ENCODE results near the gene DAGLB. TPM values are rescaled to one million over a fixed set of nuclear protein-coding genes. Genes with fewer than 3 reads are reported as not detected.
"Not testable (repeated sequence)": the region's sequence is repeated elsewhere in the genome, so short reads cannot be mapped to it uniquely, and the experiment has no call there.

The DAGLB gene
- polyA plus RNA-seq, 1 experiment = 25.3 TPM

DNA sequence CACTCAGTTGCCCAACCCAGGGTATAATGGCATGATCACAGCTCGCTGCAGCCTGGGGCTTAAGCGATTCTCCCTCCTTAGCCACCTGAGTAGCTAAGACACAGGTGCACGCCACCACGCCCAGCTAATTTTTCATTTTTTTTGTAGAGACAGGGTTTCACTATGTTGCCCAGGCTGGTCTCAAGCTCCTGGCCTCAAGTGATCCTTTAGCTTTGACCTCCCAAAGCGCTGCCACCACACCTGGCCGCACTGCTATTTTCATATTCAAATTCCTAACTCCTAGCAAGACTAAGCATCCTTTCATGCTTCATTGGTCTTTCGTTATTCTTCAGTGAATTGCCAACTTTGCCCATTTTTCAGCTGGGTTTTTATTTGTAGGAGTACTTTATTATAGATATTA lies 30.4 kb upstream of the DAGLB start:
- H3K27ac ChIP-seq (ENCODE audit: low read depth, low read length) = no peak overlapping the region
- no peak overlapping the region for H3K4me3 ChIP-seq (ENCODE audit: low read depth, low read length)
- TF ChIP-seq, protein P1, sequence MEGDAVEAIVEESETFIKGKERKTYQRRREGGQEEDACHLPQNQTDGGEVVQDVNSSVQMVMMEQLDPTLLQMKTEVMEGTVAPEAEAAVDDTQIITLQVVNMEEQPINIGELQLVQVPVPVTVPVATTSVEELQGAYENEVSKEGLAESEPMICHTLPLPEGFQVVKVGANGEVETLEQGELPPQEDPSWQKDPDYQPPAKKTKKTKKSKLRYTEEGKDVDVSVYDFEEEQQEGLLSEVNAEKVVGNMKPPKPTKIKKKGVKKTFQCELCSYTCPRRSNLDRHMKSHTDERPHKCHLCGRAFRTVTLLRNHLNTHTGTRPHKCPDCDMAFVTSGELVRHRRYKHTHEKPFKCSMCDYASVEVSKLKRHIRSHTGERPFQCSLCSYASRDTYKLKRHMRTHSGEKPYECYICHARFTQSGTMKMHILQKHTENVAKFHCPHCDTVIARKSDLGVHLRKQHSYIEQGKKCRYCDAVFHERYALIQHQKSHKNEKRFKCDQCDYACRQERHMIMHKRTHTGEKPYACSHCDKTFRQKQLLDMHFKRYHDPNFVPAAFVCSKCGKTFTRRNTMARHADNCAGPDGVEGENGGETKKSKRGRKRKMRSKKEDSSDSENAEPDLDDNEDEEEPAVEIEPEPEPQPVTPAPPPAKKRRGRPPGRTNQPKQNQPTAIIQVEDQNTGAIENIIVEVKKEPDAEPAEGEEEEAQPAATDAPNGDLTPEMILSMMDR (IDR thresholded peaks at IDR 0.05; ENCODE audit: low read depth, low read length) = no peak
- H3K9me3 ChIP-seq (ENCODE audit: control insufficient read depth, insufficient read depth, low read length) = no peaks in the 10 kb centered on the region; the same call in 1 of the 2 replicates
- ChIA-PET POLR2A (interaction anchor here (0.7 kb wide), 1 partner anchor 296 kb away, joined by 3 read pairs; no protein-coding TSS in a partner anchor), CTCF (no interaction called here)
- H3K27me3 ChIP-seq (ENCODE audit: control insufficient read depth, insufficient read depth, low read length) = no peaks in the 10 kb centered on the region
- no peak for DNase-seq (ENCODE audit: low read depth, low spot score)

DNA sequence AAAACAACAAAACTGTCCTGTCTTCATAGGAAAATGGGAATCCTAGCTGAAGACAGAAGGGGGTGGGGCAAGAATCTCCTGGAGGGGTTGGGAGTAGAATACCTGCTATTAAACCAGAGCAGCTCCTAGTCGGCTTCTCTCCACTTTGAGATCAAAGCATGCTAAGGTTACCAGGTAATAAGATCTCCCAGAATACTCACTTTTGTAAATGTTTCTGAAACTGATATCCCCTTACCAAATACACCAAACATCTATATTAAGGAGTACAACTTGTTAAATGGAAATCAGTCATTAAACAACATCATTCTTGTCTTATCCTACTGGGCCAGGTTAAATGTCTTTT lies 29.5 kb upstream of the DAGLB start:
- no peak overlapping the region for H3K27ac ChIP-seq (ENCODE audit: low read depth, low read length)
- CTCF ChIA-PET = no interaction called here

DNA sequence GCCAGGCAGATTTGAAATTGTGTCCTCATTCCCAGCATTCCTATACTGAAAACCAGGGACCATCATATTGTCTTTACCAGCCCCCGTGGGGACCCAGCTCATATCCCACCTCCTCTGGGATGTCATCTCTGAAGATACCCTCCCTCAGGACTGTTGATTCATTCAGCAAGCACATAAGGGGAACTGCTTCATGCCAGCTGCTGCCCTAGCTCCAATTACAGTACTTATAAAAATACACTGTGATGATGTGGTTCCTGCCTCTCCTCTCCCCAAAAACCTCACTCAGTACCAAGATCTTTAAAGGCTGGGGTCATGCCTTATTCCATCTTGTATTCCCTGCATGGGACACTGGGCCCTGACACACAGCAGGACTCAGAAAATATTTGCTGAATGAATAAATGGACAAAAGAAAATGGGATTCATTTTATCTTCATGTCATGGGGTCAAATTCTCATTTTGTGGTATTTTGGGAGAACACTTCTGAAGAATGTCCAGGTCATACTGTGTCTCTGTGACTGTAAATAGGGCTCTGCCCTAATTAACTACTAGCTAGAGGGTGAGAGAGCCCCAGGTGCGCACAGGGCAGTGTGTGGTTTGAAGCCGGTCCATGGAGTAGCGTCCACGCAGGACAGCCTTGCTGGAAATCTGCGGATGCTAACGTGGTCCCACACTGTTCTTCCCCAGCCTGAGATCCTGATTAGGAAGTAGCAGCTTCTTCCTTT lies 29.0 kb upstream of the DAGLB start:
- no peaks in the 10 kb centered on the region for H3K9me3 ChIP-seq (ENCODE audit: control insufficient read depth, insufficient read depth, low read length)
- no peak overlapping the region for H3K27ac ChIP-seq (ENCODE audit: low read depth, low read length)
- ChIA-PET CTCF (no interaction called here), POLR2A (no interaction called here)
- TF ChIP-seq, protein P1 (IDR thresholded peaks at IDR 0.05; ENCODE audit: low read depth, low read length) = no peak
- no peaks in the 10 kb centered on the region for H3K27me3 ChIP-seq (ENCODE audit: control insufficient read depth, insufficient read depth, low read length)
- DNase-seq (ENCODE audit: low read depth, low spot score) = no peak
- no peak overlapping the region for H3K4me3 ChIP-seq (ENCODE audit: low read depth, low read length)

More for the DNA sequence above, 29.5 kb upstream of the DAGLB start:
- no peaks in the 10 kb centered on the region for H3K9me3 ChIP-seq (ENCODE audit: control insufficient read depth, insufficient read depth, low read length)
- DNase-seq (ENCODE audit: low read depth, low spot score) = no peak
- no peak overlapping the region for H3K4me3 ChIP-seq (ENCODE audit: low read depth, low read length)
- TF ChIP-seq, protein P1 (IDR thresholded peaks at IDR 0.05; ENCODE audit: low read depth, low read length) = no peak
- POLR2A ChIA-PET = no interaction called here
- no peaks in the 10 kb centered on the region for H3K27me3 ChIP-seq (ENCODE audit: control insufficient read depth, insufficient read depth, low read length)

DNA sequence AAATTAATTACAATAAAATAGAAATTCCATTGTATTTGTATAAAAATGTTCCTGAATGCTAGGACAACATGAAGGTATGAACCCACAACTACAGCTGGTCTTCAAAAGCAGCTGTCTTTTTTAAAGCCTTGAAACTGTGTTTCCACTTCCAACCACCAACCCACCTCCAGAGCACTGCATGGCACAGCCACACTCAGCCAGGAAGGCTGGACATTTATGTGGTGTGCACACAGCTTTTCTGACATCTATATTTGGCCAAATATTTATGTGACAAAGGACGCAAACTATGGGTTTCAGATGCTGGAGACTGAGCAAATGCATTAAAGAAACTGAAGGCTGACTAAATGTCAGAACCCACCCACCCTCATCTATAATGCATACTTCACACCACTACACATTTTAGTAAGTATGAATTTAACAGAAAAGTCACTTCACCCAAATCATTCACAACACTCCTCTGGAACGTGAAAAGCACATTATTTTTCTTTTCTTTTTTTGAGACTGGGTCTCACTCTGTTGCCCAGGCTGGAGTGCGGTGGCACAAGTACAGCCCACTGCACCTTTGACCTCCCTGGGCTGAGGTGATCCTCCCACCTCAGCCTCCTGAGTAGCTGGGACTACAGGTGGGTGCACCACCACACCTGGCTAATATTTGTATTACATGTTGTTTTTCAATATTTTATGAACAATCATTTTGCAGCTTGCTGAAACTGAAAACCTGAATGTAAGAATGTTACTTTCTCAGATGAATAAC lies 27.9 kb upstream of the DAGLB start:
- Histone ChIP-seq H3K9me3 (ENCODE audit: control insufficient read depth, insufficient read depth, low read length) (no peaks in the 10 kb centered on the region), H3K27ac (ENCODE audit: low read depth, low read length) (no peak overlapping the region), H3K27me3 (ENCODE audit: control insufficient read depth, insufficient read depth, low read length) (no peaks in the 10 kb centered on the region), H3K4me3 (ENCODE audit: low read depth, low read length) (no peak overlapping the region)
- TF ChIP-seq, protein P1 (IDR thresholded peaks at IDR 0.05; ENCODE audit: low read depth, low read length) = no peak
- ChIA-PET CTCF (interaction anchor here (0.6 to 0.8 kb wide), 2 partner anchors 9 to 708 kb away, joined by 3 to 4 read pairs; no protein-coding TSS in a partner anchor), POLR2A (no interaction called here)
- no peak for DNase-seq (ENCODE audit: low read depth, low spot score)

DNA sequence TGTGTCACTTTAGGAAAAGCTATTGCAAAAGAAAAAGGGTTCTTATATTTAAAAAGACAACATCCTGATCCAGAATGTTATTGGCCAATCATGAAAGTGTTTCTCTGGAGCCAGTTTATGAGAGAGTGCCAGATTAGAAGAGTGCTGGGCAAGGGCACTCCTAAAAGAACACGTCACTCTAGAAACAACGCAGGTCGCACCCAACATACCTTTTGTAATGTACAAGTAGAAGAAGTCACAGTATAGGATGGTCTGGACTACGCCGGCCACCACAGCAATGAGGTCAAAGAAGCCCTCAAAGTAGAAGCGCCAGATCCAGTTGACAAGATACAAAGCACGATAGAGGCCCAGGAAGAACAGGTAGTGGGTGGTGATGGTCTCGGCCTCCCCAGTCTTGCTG lies 18.1 kb upstream of the DAGLB start:
- Histone ChIP-seq H3K27ac (ENCODE audit: low read depth, low read length) (no peak overlapping the region), H3K4me3 (ENCODE audit: low read depth, low read length) (no peak overlapping the region), H3K9me3 (ENCODE audit: control insufficient read depth, insufficient read depth, low read length) (no peaks in the 10 kb centered on the region; the same call in none of the 2 replicates), H3K27me3 (ENCODE audit: control insufficient read depth, insufficient read depth, low read length) (no peaks in the 10 kb centered on the region)
- POLR2A ChIA-PET = interaction anchor here (0.7 kb wide), 1 partner anchor 12 kb away, joined by 3 read pairs; no protein-coding TSS in a partner anchor
- CTCF ChIA-PET = no interaction called here
- no peak for DNase-seq (ENCODE audit: low read depth, low spot score)
- TF ChIP-seq, protein P1 (IDR thresholded peaks at IDR 0.05; ENCODE audit: low read depth, low read length) = no peak

DNA sequence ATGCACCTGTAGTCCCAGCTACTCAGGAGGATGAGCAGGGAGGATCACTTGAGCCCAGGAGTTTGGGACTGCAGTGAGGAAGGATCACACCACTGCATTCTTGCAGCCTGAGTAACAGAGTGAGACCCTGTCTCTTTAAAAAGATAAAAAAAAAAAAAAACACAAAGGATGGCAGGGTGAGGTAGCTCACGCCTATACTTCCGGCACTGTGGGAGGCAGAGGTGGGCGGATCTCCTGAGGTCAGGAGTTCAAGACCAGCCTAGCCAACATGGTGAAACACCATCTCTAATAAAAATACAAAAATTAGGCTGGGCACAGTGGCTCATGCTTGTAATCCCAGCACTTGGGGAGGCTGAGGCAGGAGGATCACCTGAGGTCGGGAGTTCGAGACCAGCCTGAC lies 15.9 kb upstream of the DAGLB start:
- H3K4me3 ChIP-seq (ENCODE audit: low read depth, low read length); H3K9me3 ChIP-seq (ENCODE audit: control insufficient read depth, insufficient read depth, low read length); H3K27ac ChIP-seq (ENCODE audit: low read depth, low read length); POLR2A ChIA-PET; DNase-seq (ENCODE audit: low read depth, low spot score); H3K27me3 ChIP-seq (ENCODE audit: control insufficient read depth, insufficient read depth, low read length): not testable (repeated sequence)
- CTCF ChIA-PET = interaction anchor here (0.6 kb wide), 1 partner anchor 127 kb away, joined by 3 read pairs; no protein-coding TSS in a partner anchor
